Measurements from ENCODE around the gene MCU. TPM values are rescaled to one million over a fixed set of nuclear protein-coding genes. Genes with fewer than 3 reads are reported as not detected.
"Not testable (repeated sequence)": the region's sequence is repeated elsewhere in the genome, so short reads cannot be mapped to it uniquely, and the experiment has no call there.

The MCU gene
- total RNA-seq, 4 donors from 2014 or later: 14.9 to 20.6 (median 19.5) TPM

GRCh38 chr10:72685264-72685921 is 6.5 kb upstream of the MCU start:
- Histone ChIP-seq H3K9me3 (no peaks in the 10 kb centered on the region), H3K4me1 (no peaks in the 10 kb centered on the region), H3K27me3 (no peaks in the 10 kb centered on the region), H3K4me3 (no peak overlapping the region), H3K27ac (replicated peaks in 1 of 4) (no peak overlapping the region), H3K36me3 (no peaks in the 10 kb centered on the region)
- no peak for TF ChIP-seq POLR2AphosphoS5 (IDR thresholded peaks at IDR 0.05)
- TF ChIP-seq, protein P1, sequence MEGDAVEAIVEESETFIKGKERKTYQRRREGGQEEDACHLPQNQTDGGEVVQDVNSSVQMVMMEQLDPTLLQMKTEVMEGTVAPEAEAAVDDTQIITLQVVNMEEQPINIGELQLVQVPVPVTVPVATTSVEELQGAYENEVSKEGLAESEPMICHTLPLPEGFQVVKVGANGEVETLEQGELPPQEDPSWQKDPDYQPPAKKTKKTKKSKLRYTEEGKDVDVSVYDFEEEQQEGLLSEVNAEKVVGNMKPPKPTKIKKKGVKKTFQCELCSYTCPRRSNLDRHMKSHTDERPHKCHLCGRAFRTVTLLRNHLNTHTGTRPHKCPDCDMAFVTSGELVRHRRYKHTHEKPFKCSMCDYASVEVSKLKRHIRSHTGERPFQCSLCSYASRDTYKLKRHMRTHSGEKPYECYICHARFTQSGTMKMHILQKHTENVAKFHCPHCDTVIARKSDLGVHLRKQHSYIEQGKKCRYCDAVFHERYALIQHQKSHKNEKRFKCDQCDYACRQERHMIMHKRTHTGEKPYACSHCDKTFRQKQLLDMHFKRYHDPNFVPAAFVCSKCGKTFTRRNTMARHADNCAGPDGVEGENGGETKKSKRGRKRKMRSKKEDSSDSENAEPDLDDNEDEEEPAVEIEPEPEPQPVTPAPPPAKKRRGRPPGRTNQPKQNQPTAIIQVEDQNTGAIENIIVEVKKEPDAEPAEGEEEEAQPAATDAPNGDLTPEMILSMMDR (IDR thresholded peaks at IDR 0.05): no peak
- no peak for TF ChIP-seq EP300 (IDR thresholded peaks at IDR 0.05)
- no peak for TF ChIP-seq POLR2A (IDR thresholded peaks at IDR 0.05; ENCODE audit: low read depth)
- intact Hi-C loops (cut with DNase I): no loop called here
- 93% methylated on average over 7 of the region's 7 CpGs for WGBS
- no peak for DNase-seq (ENCODE audit: extremely low spot score)

GRCh38 chr10:72686430-72686829 is 5.5 kb upstream of the MCU start:
- H3K4me1 ChIP-seq; H3K9me3 ChIP-seq; DNase-seq (ENCODE audit: extremely low spot score); H3K4me3 ChIP-seq; H3K27me3 ChIP-seq; H3K27ac ChIP-seq (replicated peaks in 1 of 4); intact Hi-C loops (cut with DNase I); H3K36me3 ChIP-seq: not testable (repeated sequence)
- 95% methylated on average over 8 of the region's 8 CpGs for WGBS

DNA sequence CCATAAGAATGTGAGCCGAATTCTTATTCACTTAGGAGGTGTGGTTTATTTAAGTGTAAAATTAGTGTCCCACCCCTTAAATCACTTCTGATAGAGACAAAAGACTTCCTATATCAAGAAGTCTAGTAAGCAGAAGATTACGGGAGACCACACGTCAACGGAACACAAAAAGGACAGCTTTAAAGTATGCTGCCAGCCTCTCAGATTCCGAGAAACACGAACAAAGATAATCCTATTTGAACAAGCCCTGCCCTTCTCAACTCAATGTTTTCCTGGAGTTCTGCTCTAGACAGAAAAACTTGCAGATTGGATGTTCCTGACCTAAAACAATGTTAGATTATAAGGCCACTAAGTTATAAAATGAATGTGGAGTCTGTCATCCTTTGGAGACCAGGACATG is 4.9 kb upstream of the MCU start:
- TF ChIP-seq POLR2AphosphoS5 (IDR thresholded peaks at IDR 0.05) (no peak), EP300 (IDR thresholded peaks at IDR 0.05) (no peak), POLR2A (IDR thresholded peaks at IDR 0.05; ENCODE audit: low read depth) (no peak)
- TF ChIP-seq, protein P1 (IDR thresholded peaks at IDR 0.05): no peak
- no peak overlapping the region for H3K27ac ChIP-seq (replicated peaks in 1 of 4)
- no peak overlapping the region for H3K4me3 ChIP-seq
- no peaks in the 10 kb centered on the region for H3K27me3 ChIP-seq
- WGBS: 93% methylated on average over 6 of the region's 6 CpGs
- intact Hi-C loops (cut with DNase I): no loop called here
- no peaks in the 10 kb centered on the region for H3K9me3 ChIP-seq
- H3K36me3 ChIP-seq: no peaks in the 10 kb centered on the region
- no peak for DNase-seq (ENCODE audit: extremely low spot score)
- peaks cover 0 to 7% (median 4%) of the 10 kb centered on the region in 4 donors for H3K4me1 ChIP-seq

GRCh38 chr10:72688208-72688651 is 3.7 kb upstream of the MCU start:
- no peaks in the 10 kb centered on the region for H3K27me3 ChIP-seq
- intact Hi-C loops (cut with DNase I): no loop called here
- H3K36me3 ChIP-seq: no peaks in the 10 kb centered on the region
- peaks cover 5 to 14% (median 10%) of the 10 kb centered on the region in 4 donors for H3K4me1 ChIP-seq
- TF ChIP-seq EP300 (IDR thresholded peaks at IDR 0.05) (no peak), POLR2A (IDR thresholded peaks at IDR 0.05; ENCODE audit: low read depth) (no peak), POLR2AphosphoS5 (IDR thresholded peaks at IDR 0.05) (no peak)
- TF ChIP-seq, protein P1 (IDR thresholded peaks at IDR 0.05): no peak
- no peak for DNase-seq (ENCODE audit: extremely low spot score)
- H3K27ac ChIP-seq (replicated peaks in 1 of 4): no peak overlapping the region
- no peak overlapping the region for H3K4me3 ChIP-seq
- 27% methylated on average over 2 of the region's 2 CpGs for WGBS
- H3K9me3 ChIP-seq: no peaks in the 10 kb centered on the region

GRCh38 chr10:72689660-72690059 is 2.3 kb upstream of the MCU start:
- intact Hi-C loops (cut with DNase I): loop anchor here (5.0 to 10.0 kb wide), 2 partner anchors 62 to 325 kb away; partner anchors contain the start of gene MICU1
- Histone ChIP-seq H3K9me3 (no peaks in the 10 kb centered on the region), H3K4me1 (peaks cover 18 to 28% (median 24%) of the 10 kb centered on the region in 4 donors), H3K36me3 (no peaks in the 10 kb centered on the region), H3K27ac (replicated peaks in 1 of 4) (no peak overlapping the region), H3K27me3 (no peaks in the 10 kb centered on the region), H3K4me3 (no peak overlapping the region)
- 90% methylated on average over 1 of the region's 1 CpG for WGBS
- no peak for DNase-seq (ENCODE audit: extremely low spot score)
- TF ChIP-seq EP300 (IDR thresholded peaks at IDR 0.05) (no peak), POLR2A (IDR thresholded peaks at IDR 0.05; ENCODE audit: low read depth) (no peak), POLR2AphosphoS5 (IDR thresholded peaks at IDR 0.05) (no peak)
- TF ChIP-seq, protein P1 (IDR thresholded peaks at IDR 0.05): no peak
